Activated CD8-positive, alpha-beta T cell treated with anti-CD3 and anti-CD28 coated beads for 36 hours (primary cell): ENCODE measurements around the gene ZMIZ1. TPM values are rescaled to one million over a fixed set of nuclear protein-coding genes. Genes with fewer than 3 reads are reported as not detected.

Source experiments
- ATAC-seq: fragments of 200-7000 bp; cut with Tn5 transposase; one replicate; pipeline ENCODE4 v1.10.0; 2021; ENCODE audit warnings: mild to moderate bottlenecking, moderate library complexity
- CTCF ChIA-PET: fragments of 350-600 bp; sonication (Branson Sonifier 250); formaldehyde crosslinking; loops from one replicate; lab custom pipeline; 2021; ENCODE audit warnings: antibody characterized with exemption; lab: Charles Lee
- POLR2A ChIA-PET: fragments of 350-600 bp; sonication (Branson Sonifier 250); formaldehyde crosslinking; loops from one replicate; lab custom pipeline; 2021; ENCODE audit warnings: antibody characterized with exemption; lab: Charles Lee
- DNase-seq: peaks from one replicate; pipeline ENCODE4 v3.0.0-alpha.2; 2020
- H3K27ac Mint-ChIP-seq: one replicate; pipeline ENCODE4 v1.8.0; 2021; ENCODE audit warnings: mild to moderate bottlenecking, mixed read lengths
- H3K27me3 Mint-ChIP-seq: one replicate; pipeline ENCODE4 v1.8.0; 2021; ENCODE audit warnings: mixed read lengths
- H3K36me3 Mint-ChIP-seq: one replicate; pipeline ENCODE4 v1.8.0; 2021; ENCODE audit warnings: low read depth, mixed read lengths
- H3K4me1 Mint-ChIP-seq: one replicate; pipeline ENCODE4 v1.8.0; 2021; ENCODE audit warnings: low read depth, mixed read lengths
- H3K4me3 Mint-ChIP-seq: one replicate; pipeline ENCODE4 v1.8.0; 2021; ENCODE audit warnings: mild to moderate bottlenecking, moderate library complexity, mixed read lengths
- H3K9me3 Mint-ChIP-seq: one replicate; pipeline ENCODE4 v1.8.0; 2021; ENCODE audit warnings: mixed read lengths
- intact Hi-C: fragments of 100-400 bp; cut with micrococcal nuclease; formaldehyde crosslinking; loops from one replicate; pipeline ENCODE4 v1.10.0; 2022
- total RNA-seq, 2 experiments: library from RNA; stranded (reverse); gene quantifications; one replicate each; pipeline ENCODE4 v1.2.3, GENCODE V29; 2021
- TF ChIP-seq, protein P1 (sequence below): fragments of 200-600 bp; IDR thresholded peaks from one replicate; pipeline ENCODE4 v1.8.0; 2022; ENCODE audit warnings: antibody characterized with exemption, mild to moderate bottlenecking

ZMIZ1 gene
- total RNA-seq, 2 experiments from 2014 or later, result 46.5 to 52.2 TPM

DNA sequence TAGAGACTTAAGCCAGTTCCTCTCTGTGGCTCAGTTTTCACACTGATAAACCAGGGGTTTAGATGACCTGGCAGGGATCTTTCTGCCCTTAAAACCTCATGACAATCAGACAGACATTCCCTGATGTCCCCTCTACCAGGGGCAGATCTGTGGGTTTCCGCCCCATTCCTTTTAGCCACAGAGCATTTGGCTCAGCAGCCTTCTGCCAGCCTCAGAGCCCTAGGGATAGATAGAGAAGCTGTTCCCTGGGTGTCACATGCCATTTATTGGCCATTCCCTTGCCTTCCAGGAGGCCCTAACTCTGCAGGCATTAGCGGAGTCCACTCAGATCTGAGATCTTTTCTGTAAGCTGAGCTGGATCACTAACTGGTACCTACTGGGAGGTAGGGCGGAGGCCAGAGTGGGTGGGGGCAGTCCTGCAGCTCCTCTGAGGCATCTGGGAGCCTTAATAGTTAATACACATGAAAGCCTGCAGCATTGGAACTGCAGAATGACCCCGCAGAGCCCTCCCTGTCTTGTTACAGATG is 101.5 kb downstream of the ZMIZ1 start:
- ATAC-seq (no peak), DNase-seq (no peak)
- H3K4me1 Mint-ChIP-seq, result no peaks in the 10 kb centered on the region
- H3K27ac Mint-ChIP-seq, result no peak overlapping the region
- intact Hi-C loops, result no loop called here
- no peaks in the 10 kb centered on the region for H3K9me3 Mint-ChIP-seq
- no peaks in the 10 kb centered on the region for H3K27me3 Mint-ChIP-seq
- TF ChIP-seq, protein P1, sequence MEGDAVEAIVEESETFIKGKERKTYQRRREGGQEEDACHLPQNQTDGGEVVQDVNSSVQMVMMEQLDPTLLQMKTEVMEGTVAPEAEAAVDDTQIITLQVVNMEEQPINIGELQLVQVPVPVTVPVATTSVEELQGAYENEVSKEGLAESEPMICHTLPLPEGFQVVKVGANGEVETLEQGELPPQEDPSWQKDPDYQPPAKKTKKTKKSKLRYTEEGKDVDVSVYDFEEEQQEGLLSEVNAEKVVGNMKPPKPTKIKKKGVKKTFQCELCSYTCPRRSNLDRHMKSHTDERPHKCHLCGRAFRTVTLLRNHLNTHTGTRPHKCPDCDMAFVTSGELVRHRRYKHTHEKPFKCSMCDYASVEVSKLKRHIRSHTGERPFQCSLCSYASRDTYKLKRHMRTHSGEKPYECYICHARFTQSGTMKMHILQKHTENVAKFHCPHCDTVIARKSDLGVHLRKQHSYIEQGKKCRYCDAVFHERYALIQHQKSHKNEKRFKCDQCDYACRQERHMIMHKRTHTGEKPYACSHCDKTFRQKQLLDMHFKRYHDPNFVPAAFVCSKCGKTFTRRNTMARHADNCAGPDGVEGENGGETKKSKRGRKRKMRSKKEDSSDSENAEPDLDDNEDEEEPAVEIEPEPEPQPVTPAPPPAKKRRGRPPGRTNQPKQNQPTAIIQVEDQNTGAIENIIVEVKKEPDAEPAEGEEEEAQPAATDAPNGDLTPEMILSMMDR, result no peak
- H3K36me3 Mint-ChIP-seq, result no peaks in the 10 kb centered on the region
- no peak overlapping the region for H3K4me3 Mint-ChIP-seq
- ChIA-PET POLR2A (interaction anchor here (1.2 kb wide), 1 partner anchor 25 kb away, joined by 3 read pairs; no protein-coding TSS in a partner anchor), CTCF (interaction anchor here (3.0 kb wide), 1 partner anchor 25 kb away, joined by 10 read pairs; no protein-coding TSS in a partner anchor)

DNA sequence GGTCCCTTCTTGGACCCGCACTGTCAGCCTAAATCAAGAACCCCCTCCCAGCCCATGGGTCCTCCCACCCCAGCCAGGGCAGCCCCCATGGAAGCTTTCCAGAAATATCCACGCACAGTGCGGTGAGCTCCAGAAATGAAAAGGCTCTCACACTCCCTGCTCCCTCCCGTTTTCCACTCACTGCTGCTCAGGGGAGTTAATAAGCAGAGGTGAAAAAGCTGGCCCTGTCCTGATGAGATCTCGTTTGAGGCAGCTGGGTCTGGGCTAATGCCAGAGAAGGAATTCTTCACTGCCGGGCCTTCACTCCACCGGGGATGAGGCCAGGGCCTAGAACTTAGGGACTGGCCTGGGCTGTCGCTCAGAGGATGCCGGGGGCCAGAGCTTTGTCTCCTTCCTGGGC is 102.2 kb downstream of the ZMIZ1 start:
- TF ChIP-seq, protein P1, result no peak
- ChIA-PET POLR2A (no interaction called here), CTCF (interaction anchor here (3.0 kb wide), 1 partner anchor 24 kb away, joined by 10 read pairs; no protein-coding TSS in a partner anchor)
- H3K4me1 Mint-ChIP-seq, result no peaks in the 10 kb centered on the region
- intact Hi-C loops, result no loop called here
- no peaks in the 10 kb centered on the region for H3K27me3 Mint-ChIP-seq
- H3K4me3 Mint-ChIP-seq, result no peak overlapping the region
- no peaks in the 10 kb centered on the region for H3K9me3 Mint-ChIP-seq
- H3K36me3 Mint-ChIP-seq, result no peaks in the 10 kb centered on the region
- DNase-seq (no peak), ATAC-seq (no peak)
- H3K27ac Mint-ChIP-seq, result no peak overlapping the region

DNA sequence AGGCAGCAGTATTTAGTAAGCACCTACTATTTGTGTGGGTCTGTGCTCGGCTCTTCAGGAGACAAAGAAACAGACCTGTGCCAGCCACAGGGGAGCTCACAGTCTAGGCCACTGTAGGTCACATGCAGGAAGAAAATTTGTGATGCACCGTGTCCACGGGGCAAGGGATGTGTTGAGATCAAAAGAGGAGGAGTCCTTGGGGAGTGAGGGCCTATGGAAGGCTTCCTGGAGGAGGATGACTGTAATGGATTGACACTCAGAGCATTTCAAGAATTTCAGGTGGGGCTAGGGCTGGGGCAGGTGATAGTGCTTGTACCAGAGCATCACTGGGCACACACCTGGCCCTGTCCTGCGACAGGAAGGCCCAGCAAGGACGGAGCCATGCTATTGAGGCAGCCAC is 102.7 kb downstream of the ZMIZ1 start:
- ATAC-seq (no peak), DNase-seq (no peak)
- Mint-ChIP-seq H3K4me1 (no peaks in the 10 kb centered on the region), H3K4me3 (no peak overlapping the region), H3K27ac (no peak overlapping the region), H3K9me3 (no peaks in the 10 kb centered on the region), H3K36me3 (no peaks in the 10 kb centered on the region), H3K27me3 (no peaks in the 10 kb centered on the region)
- ChIA-PET POLR2A (no interaction called here), CTCF (no interaction called here)
- intact Hi-C loops, result no loop called here
- TF ChIP-seq, protein P1, result no peak

DNA sequence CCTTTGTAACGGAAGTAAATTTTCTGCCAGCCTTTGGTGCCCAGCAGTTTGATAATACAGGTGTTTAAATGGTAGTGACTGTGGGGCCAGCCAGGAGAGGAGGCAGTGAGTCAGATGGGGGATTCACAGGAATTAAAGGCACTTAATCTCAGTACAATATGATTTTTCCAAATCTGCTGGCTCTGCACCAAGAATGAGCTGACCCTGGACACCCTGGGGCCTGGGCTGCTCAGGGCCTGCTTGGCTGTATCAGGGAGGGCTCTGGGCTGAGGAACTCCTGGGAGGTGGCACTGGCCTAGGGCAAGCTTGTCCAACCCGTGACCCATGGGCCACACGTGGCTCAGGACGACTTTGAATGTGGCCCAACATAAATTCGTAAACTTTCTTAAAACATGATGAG is 104.1 kb downstream of the ZMIZ1 start:
- H3K27me3 Mint-ChIP-seq, result no peaks in the 10 kb centered on the region
- TF ChIP-seq, protein P1, result no peak
- ATAC-seq (no peak), DNase-seq (no peak)
- no peaks in the 10 kb centered on the region for H3K4me1 Mint-ChIP-seq
- ChIA-PET CTCF (interaction anchor here (2.0 kb wide), 1 partner anchor 22 kb away, joined by 7 read pairs; no protein-coding TSS in a partner anchor), POLR2A (interaction anchor here (1.2 kb wide), 1 partner anchor 71 kb away, joined by 3 read pairs; no protein-coding TSS in a partner anchor)
- H3K4me3 Mint-ChIP-seq, result no peak overlapping the region
- intact Hi-C loops, result no loop called here
- no peaks in the 10 kb centered on the region for H3K9me3 Mint-ChIP-seq
- H3K27ac Mint-ChIP-seq, result no peak overlapping the region
- no peaks in the 10 kb centered on the region for H3K36me3 Mint-ChIP-seq

DNA sequence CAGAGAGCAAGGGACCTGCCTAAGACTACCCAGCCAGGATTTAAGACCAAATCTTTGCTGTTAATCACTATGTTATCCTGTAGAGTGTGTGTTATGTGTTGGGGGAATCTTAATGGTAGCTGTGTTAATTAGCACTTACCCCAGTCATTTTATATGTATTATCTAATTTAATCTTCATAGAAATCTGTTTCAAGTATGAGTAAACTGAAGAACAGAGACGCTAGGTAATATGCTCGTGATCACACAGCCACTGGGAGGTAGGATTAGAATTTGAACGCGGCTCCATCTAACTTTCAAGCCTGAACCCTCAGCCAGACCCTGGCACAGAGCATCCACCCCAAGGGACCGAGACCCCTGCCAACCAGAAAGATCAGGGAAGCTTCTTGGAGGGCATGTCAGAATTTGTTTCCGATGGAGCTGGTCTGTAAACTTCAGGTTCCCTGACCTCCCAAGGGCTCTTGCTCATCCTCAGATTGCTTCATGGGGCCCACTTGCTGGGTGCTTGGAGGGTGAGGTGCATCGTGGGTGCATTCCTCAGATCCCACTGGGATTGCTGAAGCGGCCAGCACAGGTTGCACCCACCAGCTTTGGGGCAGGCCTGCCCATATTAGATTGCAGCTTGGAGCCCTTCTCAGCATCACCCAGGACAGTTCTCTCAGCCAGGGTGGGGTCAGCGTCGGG is 105.0 kb downstream of the ZMIZ1 start:
- DNase-seq (no peak), ATAC-seq (no peak)
- H3K4me3 Mint-ChIP-seq, result no peak overlapping the region
- ChIA-PET POLR2A (no interaction called here), CTCF (interaction anchor here (2.0 kb wide), 1 partner anchor 21 kb away, joined by 7 read pairs; no protein-coding TSS in a partner anchor)
- TF ChIP-seq, protein P1, result no peak
- H3K4me1 Mint-ChIP-seq, result no peaks in the 10 kb centered on the region
- H3K36me3 Mint-ChIP-seq, result no peaks in the 10 kb centered on the region
- H3K27ac Mint-ChIP-seq, result no peak overlapping the region
- intact Hi-C loops, result no loop called here
- H3K27me3 Mint-ChIP-seq, result no peaks in the 10 kb centered on the region
- no peaks in the 10 kb centered on the region for H3K9me3 Mint-ChIP-seq
